Keratinocyte (primary cell): ENCODE data around the gene TMEM256. TPM values are rescaled to one million over a fixed set of nuclear protein-coding genes. Genes with fewer than 3 reads are reported as not detected.

Experiments used
- DNase-seq: peaks from one replicate; pipeline ENCODE4 v3.0.0-alpha.2; 2011; ENCODE audit warnings: low read depth, missing footprints, low spot score
- FAIRE-seq: peaks from 2 replicates; lab custom pipeline; 2011; peaks lifted over from hg19 to GRCh38; lab: Jason Lieb, UNC
- H2AFZ ChIP-seq: 2 replicates; pipeline ENCODE4 v1.6.0; 2012; ENCODE audit warnings: low read length, control low read depth, inconsistent platforms; ENCODE audit not compliant: control insufficient read depth
- H3K27ac ChIP-seq: 2 replicates; pipeline ENCODE4 v1.5.1; 2011; ENCODE audit warnings: low read length; ENCODE audit not compliant: control insufficient read depth, insufficient read depth
- H3K27me3 ChIP-seq: 3 replicates; pipeline ENCODE4 v1.6.0; 2011; ENCODE audit warnings: low read length; ENCODE audit not compliant: control insufficient read depth, insufficient read depth; ENCODE audit errors: extremely low read depth
- H3K36me3 ChIP-seq, 2 experiments: 2 replicates in 1 of 2; 3 replicates in 1 of 2; pipeline ENCODE4 v1.5.1; 2011; ENCODE audit warnings: low read length in 2 of 2, mild to moderate bottlenecking in 1 of 2; ENCODE audit not compliant: control insufficient read depth in 2 of 2, insufficient read depth in 2 of 2; ENCODE audit errors: extremely low read depth in 1 of 2
- H3K4me1 ChIP-seq: 3 replicates; pipeline ENCODE4 v1.5.1; 2011; ENCODE audit warnings: low read length; ENCODE audit not compliant: control insufficient read depth, insufficient read depth; ENCODE audit errors: extremely low read depth
- H3K4me2 ChIP-seq: 3 replicates; pipeline ENCODE4 v1.6.0; 2011; ENCODE audit warnings: low read depth, low read length; ENCODE audit not compliant: control insufficient read depth, insufficient read depth; ENCODE audit errors: extremely low read depth
- H3K4me3 ChIP-seq, 3 experiments: fragments of 200-600 bp in 1 of 3; sonication (generic) in 1 of 3; 2 replicates in 2 of 3; 3 replicates in 1 of 3; pipeline ENCODE4 v1.5.1; 2011 to 2016; ENCODE audit warnings: low read length in 3 of 3, mild to moderate bottlenecking in 3 of 3, control low read depth in 2 of 3, inconsistent platforms in 1 of 3, low read depth in 1 of 3, mixed read lengths in 1 of 3, mixed run types in 1 of 3, moderate library complexity in 1 of 3; ENCODE audit not compliant: control insufficient read depth in 2 of 3, insufficient read depth in 2 of 3; ENCODE audit errors: extremely low read depth in 1 of 3
- H3K79me2 ChIP-seq: 2 replicates; pipeline ENCODE4 v1.6.0; 2012; ENCODE audit warnings: low read length; ENCODE audit not compliant: control insufficient read depth, insufficient read depth
- H3K9ac ChIP-seq: 3 replicates; pipeline ENCODE4 v1.6.0; 2011; ENCODE audit warnings: low read length; ENCODE audit not compliant: control insufficient read depth, insufficient read depth; ENCODE audit errors: extremely low read depth
- H3K9me1 ChIP-seq: 3 replicates; pipeline ENCODE4 v1.6.0; 2011; ENCODE audit warnings: low read length; ENCODE audit not compliant: control insufficient read depth, insufficient read depth; ENCODE audit errors: extremely low read depth
- H3K9me3 ChIP-seq: 2 replicates; pipeline ENCODE4 v1.5.1; 2012; ENCODE audit warnings: low read depth, low read length; ENCODE audit not compliant: control insufficient read depth
- H4K20me1 ChIP-seq: 3 replicates; pipeline ENCODE4 v1.6.0; 2011; ENCODE audit warnings: low read length; ENCODE audit not compliant: control insufficient read depth, insufficient read depth; ENCODE audit errors: extremely low read depth
- EZH2 ChIP-seq: IDR thresholded peaks from one replicate; pipeline ENCODE4 v1.6.1; 2012; ENCODE audit warnings: inconsistent platforms, mild to moderate bottlenecking, low read length, moderate library complexity
- dilution Hi-C: fragments of 300-500 bp; cut with MboI; formaldehyde crosslinking; loops from one replicate; pipeline ENCODE4 v1.7.0; 2020; ENCODE audit warnings: low sequenced_read_pairs; ENCODE audit not compliant: extremely low pct_ligation_motif_present
- polyA plus RNA-seq, 5 experiments: library from polyadenylated mRNA; depleted of rRNA in 3 of 5; stranded (reverse) in 3 of 5; stranded (forward) in 1 of 5; unstranded in 1 of 5; fragments of >200 nt; gene quantifications; 1 replicate in 1 of 5; 2 replicates in 3 of 5; 3 replicates in 1 of 5; pipeline versions ENCODE4 v1.2.1 to v1.2.3, GENCODE V29; 2011 to 2012; ENCODE audit warnings: missing spikeins in 2 of 5, low read depth in 1 of 5, low replicate concordance in 1 of 5
- TF ChIP-seq, protein P1 (sequence below), 3 experiments: IDR thresholded peaks in 1 of 3; conservative IDR thresholded peaks in 1 of 3; optimal IDR thresholded peaks in 1 of 3; 2 replicates in 2 of 3; 3 replicates in 1 of 3; pipeline versions ENCODE3 to v1.5.1; 2011; ENCODE audit warnings: low read length in 3 of 3, mild to moderate bottlenecking in 3 of 3, moderate library complexity in 2 of 3, control low read depth in 1 of 3, inconsistent platforms in 1 of 3; ENCODE audit not compliant: insufficient read depth in 2 of 3; ENCODE audit errors: extremely low read depth in 1 of 3

Gene TMEM256
- polyA plus RNA-seq, 1 donor (not counting 4 experiments of a cell fraction or from before 2014, with no cell fraction given), result 68.1 TPM

DNA sequence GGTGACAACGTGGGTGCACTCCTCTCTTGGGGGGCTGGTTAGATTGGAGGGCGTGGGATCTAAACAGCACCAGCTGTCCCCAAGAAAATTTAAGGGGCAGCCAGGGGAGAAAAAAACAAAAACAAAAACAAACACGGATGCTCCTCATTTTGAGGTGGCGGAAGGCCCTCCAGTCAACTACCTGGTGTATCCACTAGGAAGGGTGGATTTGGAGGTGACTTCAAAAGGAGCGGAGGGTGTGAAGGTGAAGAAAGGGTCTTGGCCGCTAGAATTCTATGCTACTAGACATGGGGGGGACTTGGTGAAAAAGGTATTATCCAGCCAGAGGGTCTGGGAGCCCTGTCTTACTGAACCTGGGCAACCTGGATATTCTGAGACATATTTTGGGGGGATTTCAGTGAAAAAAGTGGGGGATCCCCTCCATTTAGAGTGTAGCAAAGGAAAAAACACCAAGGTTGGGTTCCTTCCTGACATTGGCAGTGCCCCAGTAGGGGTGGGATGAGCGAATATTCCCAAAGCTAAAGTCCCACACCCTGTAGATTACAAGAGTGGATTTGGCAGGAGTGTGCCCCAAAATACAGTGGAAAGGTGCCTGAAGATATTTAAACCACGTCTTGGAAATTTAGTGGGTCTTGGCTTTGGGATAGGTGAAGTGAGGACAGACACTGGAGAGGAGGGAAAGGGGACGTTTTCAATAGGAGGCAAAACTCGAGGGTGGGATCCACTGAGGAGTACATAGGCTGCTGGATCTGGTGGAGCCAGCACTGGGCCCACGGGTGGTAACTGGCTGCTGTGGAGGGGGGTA is 35.0 kb upstream of the TMEM256 start:
- H4K20me1 ChIP-seq, result no peaks in the 10 kb centered on the region
- peaks cover 51% of the 10 kb centered on the region for H3K4me1 ChIP-seq
- peak overlapping the region; percentile 62 for H3K27ac ChIP-seq
- peak; percentile 29 for FAIRE-seq
- no peak for TF ChIP-seq EZH2
- TF ChIP-seq, protein P1, sequence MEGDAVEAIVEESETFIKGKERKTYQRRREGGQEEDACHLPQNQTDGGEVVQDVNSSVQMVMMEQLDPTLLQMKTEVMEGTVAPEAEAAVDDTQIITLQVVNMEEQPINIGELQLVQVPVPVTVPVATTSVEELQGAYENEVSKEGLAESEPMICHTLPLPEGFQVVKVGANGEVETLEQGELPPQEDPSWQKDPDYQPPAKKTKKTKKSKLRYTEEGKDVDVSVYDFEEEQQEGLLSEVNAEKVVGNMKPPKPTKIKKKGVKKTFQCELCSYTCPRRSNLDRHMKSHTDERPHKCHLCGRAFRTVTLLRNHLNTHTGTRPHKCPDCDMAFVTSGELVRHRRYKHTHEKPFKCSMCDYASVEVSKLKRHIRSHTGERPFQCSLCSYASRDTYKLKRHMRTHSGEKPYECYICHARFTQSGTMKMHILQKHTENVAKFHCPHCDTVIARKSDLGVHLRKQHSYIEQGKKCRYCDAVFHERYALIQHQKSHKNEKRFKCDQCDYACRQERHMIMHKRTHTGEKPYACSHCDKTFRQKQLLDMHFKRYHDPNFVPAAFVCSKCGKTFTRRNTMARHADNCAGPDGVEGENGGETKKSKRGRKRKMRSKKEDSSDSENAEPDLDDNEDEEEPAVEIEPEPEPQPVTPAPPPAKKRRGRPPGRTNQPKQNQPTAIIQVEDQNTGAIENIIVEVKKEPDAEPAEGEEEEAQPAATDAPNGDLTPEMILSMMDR (optimal IDR thresholded peaks at IDR 0.05 in 1 of 3, IDR thresholded peaks at IDR 0.05 in 1 of 3, conservative IDR thresholded peaks at IDR 0.05 in 1 of 3; ENCODE audit: extremely low read depth in 1 of 3, insufficient read depth in 2 of 3, low read length in 3 of 3), result no peak
- dilution Hi-C loops, result no loop called here
- H3K4me3 ChIP-seq, result peak overlapping the region; percentile 59 to 81 (median 66)
- no peaks in the 10 kb centered on the region for H3K9me3 ChIP-seq
- H3K27me3 ChIP-seq, result no peaks in the 10 kb centered on the region
- no peak overlapping the region for H2AFZ ChIP-seq
- H3K36me3 ChIP-seq, result peaks cover 0 to 4% of the 10 kb centered on the region in 2 experiments
- H3K9ac ChIP-seq, result peak overlapping the region; percentile 77
- DNase-seq, result no peak
- H3K4me2 ChIP-seq, result peak overlapping the region; percentile 99
- peaks cover 17% of the 10 kb centered on the region for H3K79me2 ChIP-seq
- H3K9me1 ChIP-seq, result peaks cover 2% of the 10 kb centered on the region

GRCh38 chr17:7437950-7438614 is 34.2 kb upstream of the TMEM256 start:
- H3K36me3 ChIP-seq, result peaks cover 0 to 4% of the 10 kb centered on the region in 2 experiments
- H4K20me1 ChIP-seq, result no peaks in the 10 kb centered on the region
- H2AFZ ChIP-seq, result peak overlapping the region; percentile 44
- dilution Hi-C loops, result no loop called here
- DNase-seq (no peak), FAIRE-seq (no peak)
- H3K4me2 ChIP-seq, result peak overlapping the region; percentile 99
- TF ChIP-seq, protein P1 (optimal IDR thresholded peaks at IDR 0.05 in 1 of 3, IDR thresholded peaks at IDR 0.05 in 1 of 3, conservative IDR thresholded peaks at IDR 0.05 in 1 of 3; ENCODE audit: extremely low read depth in 1 of 3, insufficient read depth in 2 of 3, low read length in 3 of 3), result peak in 1 of 3 experiments; percentile 0
- TF ChIP-seq EZH2, result no peak
- H3K79me2 ChIP-seq, result peaks cover 17% of the 10 kb centered on the region
- peaks cover 2% of the 10 kb centered on the region for H3K9me1 ChIP-seq
- peak overlapping the region; percentile 59 to 81 (median 66) for H3K4me3 ChIP-seq
- peak overlapping the region; percentile 62 for H3K27ac ChIP-seq
- H3K9ac ChIP-seq, result peak overlapping the region; percentile 77
- H3K4me1 ChIP-seq, result peaks cover 43% of the 10 kb centered on the region
- no peaks in the 10 kb centered on the region for H3K27me3 ChIP-seq
- no peaks in the 10 kb centered on the region for H3K9me3 ChIP-seq
